ENCODE results near the gene HRAS. TPM values are rescaled to one million over a fixed set of nuclear protein-coding genes. Genes with fewer than 3 reads are reported as not detected.

The HRAS gene
- total and polyA plus RNA-seq, 4 donors, result 4.7 to 17.4 (median 10.9) TPM

- DNase-seq (ENCODE audit: low spot score), result peak; percentile 100
- Histone ChIP-seq H3K4me1 (ENCODE audit: control insufficient read depth in 4 of 4, insufficient read depth in 4 of 4, low read length in 3 of 4) (peaks cover 12 to 33% (median 24%) of the 10 kb centered on the region in 4 donors), H3K27ac (ENCODE audit: low read depth in 1 of 2, low read length in 2 of 2) (peak within 1 kb of the TSS; percentile 97 to 100), H3K9ac (ENCODE audit: low read depth in 1 of 2, low read length in 2 of 2) (peak within 1 kb of the TSS; percentile 91 to 99), H3K4me3 (ENCODE audit: low read depth in 1 of 3, low read length in 3 of 3) (peak within 1 kb of the TSS; percentile 73 to 99 (median 79)), H3K27me3 (ENCODE audit: control insufficient read depth in 4 of 4, insufficient read depth in 4 of 4, low read length in 3 of 4) (no peaks in the 10 kb centered on the region), H3K36me3 (ENCODE audit: control insufficient read depth in 4 of 4, insufficient read depth in 3 of 4, low read depth in 1 of 4, low read length in 3 of 4) (peaks cover 0 to 9% (median 3%) of the 10 kb centered on the region in 4 donors), H3K9me3 (ENCODE audit: control insufficient read depth in 4 of 4, low read length in 3 of 4) (no peaks in the 10 kb centered on the region)
- WGBS, result 3% methylated on average over 93 of the region's 93 CpGs
- TF ChIP-seq NR2F2 (IDR thresholded peaks at IDR 0.05), result no peak
- TF ChIP-seq SP1 (IDR thresholded peaks at IDR 0.05), result peak; percentile 49
- TF ChIP-seq EGR1 (IDR thresholded peaks at IDR 0.05; ENCODE audit: low read depth in 2 of 2), result peak; percentile 85 to 88
Measured at GRCh38 chr11:506995-507726, 28.2 kb downstream of the HRAS start, which contains the start of gene RNH1. Gene RNH1, minus strand, starts transcription at chr11:507242. Its CDS starts 5,080 bp downstream, at chr11:502162.

- H3K4me1 ChIP-seq (ENCODE audit: control insufficient read depth in 4 of 4, insufficient read depth in 4 of 4, low read length in 3 of 4), result peaks cover 12 to 33% (median 24%) of the 10 kb centered on the region in 4 donors
Measured at GRCh38 chr11:506238-506994, 29.0 kb downstream of the HRAS start.

More at GRCh38 chr11:506238-506994, 29.0 kb downstream of the HRAS start:
- H3K4me3 ChIP-seq (ENCODE audit: low read depth in 1 of 3, low read length in 3 of 3), result peak overlapping the region; percentile 73 to 99 (median 79)
- H3K27me3 ChIP-seq (ENCODE audit: control insufficient read depth in 4 of 4, insufficient read depth in 4 of 4, low read length in 3 of 4), result no peaks in the 10 kb centered on the region
- H3K9ac ChIP-seq (ENCODE audit: low read depth in 1 of 2, low read length in 2 of 2), result peak overlapping the region; percentile 91 to 99
- H3K36me3 ChIP-seq (ENCODE audit: control insufficient read depth in 4 of 4, insufficient read depth in 3 of 4, low read depth in 1 of 4, low read length in 3 of 4), result peaks cover 0 to 9% (median 3%) of the 10 kb centered on the region in 4 donors
- whole genome bisulfite sequencing, result under 1% methylated on average over 71 of the region's 71 CpGs
- TF ChIP-seq FOXA2 (IDR thresholded peaks at IDR 0.05) (no peak), TAF1 (conservative IDR thresholded peaks at IDR 0.05) (no peak), FOXA1 (IDR thresholded peaks at IDR 0.05) (no peak), HNF4A (conservative IDR thresholded peaks at IDR 0.05) (no peak), HNF4G (IDR thresholded peaks at IDR 0.05) (no peak), ATF3 (IDR thresholded peaks at IDR 0.05) (no peak), ZBTB33 (IDR thresholded peaks at IDR 0.05) (no peak), GABPA (IDR thresholded peaks at IDR 0.05 in 1 of 2, conservative IDR thresholded peaks at IDR 0.05 in 1 of 2) (peak; percentile 20 to 87), SP1 (IDR thresholded peaks at IDR 0.05) (no peak), CTCF (IDR thresholded peaks at IDR 0.05; ENCODE audit: low read depth, low read length, missing input control) (no peak), EGR1 (IDR thresholded peaks at IDR 0.05; ENCODE audit: low read depth in 2 of 2) (no peak), REST (IDR thresholded peaks at IDR 0.05) (peak; percentile 20), RXRA (IDR thresholded peaks at IDR 0.05) (peak in 1 of 2 donors; percentile 26), YY1 (IDR thresholded peaks at IDR 0.05) (no peak)
- peak; percentile 98 for DNase-seq (ENCODE audit: low spot score)
- no peaks in the 10 kb centered on the region for H3K9me3 ChIP-seq (ENCODE audit: control insufficient read depth in 4 of 4, low read length in 3 of 4)
- H3K27ac ChIP-seq (ENCODE audit: low read depth in 1 of 2, low read length in 2 of 2), result peak overlapping the region; percentile 97 to 100

All from liver (tissue), 9 donors.